HT1080 (cell line): ENCODE results near the gene TBC1D32. TPM values are rescaled to one million over a fixed set of nuclear protein-coding genes. Genes with fewer than 3 reads are reported as not detected.
A peak's percentile ranks its signal among the peaks of the same experiment; 100 is the strongest.
"Not testable (repeated sequence)": the region's sequence is repeated elsewhere in the genome, so short reads cannot be mapped to it uniquely, and the experiment has no call there.

ENCODE experiments used
- DNase-seq: peaks from one replicate; pipeline ENCODE4 v3.0.0-alpha.2; 2015; ENCODE audit warnings: low read depth
- total RNA-seq: library from RNA; depleted of rRNA; stranded (reverse); fragments of >200 nt; shearing (Covaris generic); gene quantifications from 2 replicates; pipeline ENCODE4 v1.2.3, GENCODE V29; 2014

Gene TBC1D32
- total RNA-seq, 1 experiment from 2014 or later: 2.4 TPM

- DNase-seq: peak; percentile 29
Observed at GRCh38 chr6:121222656-121223055, 111.6 kb downstream of the TBC1D32 start.

GRCh38 chr6:121216928-121217327 is 117.4 kb downstream of the TBC1D32 start:
- peak; percentile 7 for DNase-seq

- DNase-seq: not testable (repeated sequence)
Observed at GRCh38 chr6:121213341-121213740, 120.9 kb downstream of the TBC1D32 start.

- no peak for DNase-seq
Observed at GRCh38 chr6:121210943-121211342, 123.3 kb downstream of the TBC1D32 start.

GRCh38 chr6:121205569-121205968 is 128.7 kb downstream of the TBC1D32 start:
- no peak for DNase-seq

GRCh38 chr6:121201105-121201504 is 133.2 kb downstream of the TBC1D32 start:
- peak; percentile 4 for DNase-seq

GRCh38 chr6:121196042-121196441 is 138.2 kb downstream of the TBC1D32 start:
- DNase-seq: not testable (repeated sequence)

GRCh38 chr6:121190122-121190521 is 144.2 kb downstream of the TBC1D32 start:
- DNase-seq: no peak

- no peak for DNase-seq
Observed at GRCh38 chr6:121188356-121188755, 145.9 kb downstream of the TBC1D32 start.

- no peak for DNase-seq
Observed at GRCh38 chr6:121187833-121188200, 146.5 kb downstream of the TBC1D32 start.

- no peak for DNase-seq
Observed at GRCh38 chr6:121187200-121187832, 147.0 kb downstream of the TBC1D32 start.

- no peak for DNase-seq
Observed at GRCh38 chr6:121183742-121184141, 150.5 kb downstream of the TBC1D32 start.

- DNase-seq: no peak
Observed at GRCh38 chr6:121175827-121176226, 158.5 kb downstream of the TBC1D32 start.

GRCh38 chr6:121172451-121172850 is 161.8 kb downstream of the TBC1D32 start:
- DNase-seq: not testable (repeated sequence)

- DNase-seq: no peak
Observed at GRCh38 chr6:121171879-121172278, 162.4 kb downstream of the TBC1D32 start.

- no peak for DNase-seq
Observed at GRCh38 chr6:121161886-121162285, 172.4 kb downstream of the TBC1D32 start.

- DNase-seq: no peak
Observed at GRCh38 chr6:121160276-121160675, 174.0 kb downstream of the TBC1D32 start.

GRCh38 chr6:121158891-121159290 is 175.4 kb downstream of the TBC1D32 start:
- no peak for DNase-seq

GRCh38 chr6:121158438-121158837 is 175.8 kb downstream of the TBC1D32 start:
- no peak for DNase-seq

- DNase-seq: no peak
Observed at GRCh38 chr6:121157906-121158305, 176.4 kb downstream of the TBC1D32 start.

- peak; percentile 37 for DNase-seq
Observed at GRCh38 chr6:121143476-121143875, 190.8 kb downstream of the TBC1D32 start.

- no peak for DNase-seq
Observed at GRCh38 chr6:121142093-121142492, 192.2 kb downstream of the TBC1D32 start.

- DNase-seq: no peak
Observed at GRCh38 chr6:121135425-121135824, 198.9 kb downstream of the TBC1D32 start.

GRCh38 chr6:121134922-121135321 is 199.4 kb downstream of the TBC1D32 start:
- DNase-seq: no peak
